Measurements from ENCODE around the gene CKS2.
"Not testable (repeated sequence)": the region's sequence is repeated elsewhere in the genome, so short reads cannot be mapped to it uniquely, and the experiment has no call there.

CKS2 gene

DNA sequence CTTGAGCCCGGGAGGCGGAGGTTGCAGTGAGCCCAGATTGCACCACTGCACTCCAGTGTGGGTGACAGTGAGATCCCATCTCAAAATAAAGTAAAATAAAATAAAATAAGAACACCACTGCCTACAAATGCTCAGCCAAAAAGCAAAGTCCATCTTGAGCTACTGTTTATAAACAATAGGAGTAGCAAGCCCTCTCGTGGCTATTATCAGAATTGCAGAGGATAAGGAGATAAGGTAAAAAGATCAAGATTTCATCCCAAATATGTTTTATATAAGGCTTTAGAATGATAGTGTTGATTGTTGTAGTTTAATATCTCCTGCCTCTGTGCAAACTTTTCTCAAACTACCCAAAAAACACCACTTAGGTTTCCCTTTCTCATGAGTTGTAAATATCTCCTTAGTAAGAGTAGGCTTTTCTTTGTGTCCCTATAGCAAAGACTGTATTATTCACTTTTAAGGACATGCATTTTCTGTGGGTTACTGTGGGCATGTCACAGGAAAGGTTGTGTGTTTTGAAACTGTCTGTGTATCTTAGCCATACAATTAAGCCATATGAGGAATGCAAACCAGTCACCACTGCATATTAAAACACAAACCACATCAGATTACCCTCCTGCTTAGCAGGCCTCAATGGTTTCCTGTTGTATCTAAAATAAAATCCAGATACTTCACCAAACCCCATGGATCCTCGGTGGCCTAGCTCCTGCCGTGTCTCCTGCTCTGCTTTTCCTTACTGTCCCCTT lies 31.8 kb upstream of the CKS2 start:
- TF ChIP-seq, protein P1, sequence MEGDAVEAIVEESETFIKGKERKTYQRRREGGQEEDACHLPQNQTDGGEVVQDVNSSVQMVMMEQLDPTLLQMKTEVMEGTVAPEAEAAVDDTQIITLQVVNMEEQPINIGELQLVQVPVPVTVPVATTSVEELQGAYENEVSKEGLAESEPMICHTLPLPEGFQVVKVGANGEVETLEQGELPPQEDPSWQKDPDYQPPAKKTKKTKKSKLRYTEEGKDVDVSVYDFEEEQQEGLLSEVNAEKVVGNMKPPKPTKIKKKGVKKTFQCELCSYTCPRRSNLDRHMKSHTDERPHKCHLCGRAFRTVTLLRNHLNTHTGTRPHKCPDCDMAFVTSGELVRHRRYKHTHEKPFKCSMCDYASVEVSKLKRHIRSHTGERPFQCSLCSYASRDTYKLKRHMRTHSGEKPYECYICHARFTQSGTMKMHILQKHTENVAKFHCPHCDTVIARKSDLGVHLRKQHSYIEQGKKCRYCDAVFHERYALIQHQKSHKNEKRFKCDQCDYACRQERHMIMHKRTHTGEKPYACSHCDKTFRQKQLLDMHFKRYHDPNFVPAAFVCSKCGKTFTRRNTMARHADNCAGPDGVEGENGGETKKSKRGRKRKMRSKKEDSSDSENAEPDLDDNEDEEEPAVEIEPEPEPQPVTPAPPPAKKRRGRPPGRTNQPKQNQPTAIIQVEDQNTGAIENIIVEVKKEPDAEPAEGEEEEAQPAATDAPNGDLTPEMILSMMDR (conservative IDR thresholded peaks at IDR 0.05; ENCODE audit: low read length), result peak; percentile 90
- H3K4me3 ChIP-seq (ENCODE audit: low read length), result no peak overlapping the region
- DNase-seq (ENCODE audit: low read depth), result peak; percentile 70

DNA sequence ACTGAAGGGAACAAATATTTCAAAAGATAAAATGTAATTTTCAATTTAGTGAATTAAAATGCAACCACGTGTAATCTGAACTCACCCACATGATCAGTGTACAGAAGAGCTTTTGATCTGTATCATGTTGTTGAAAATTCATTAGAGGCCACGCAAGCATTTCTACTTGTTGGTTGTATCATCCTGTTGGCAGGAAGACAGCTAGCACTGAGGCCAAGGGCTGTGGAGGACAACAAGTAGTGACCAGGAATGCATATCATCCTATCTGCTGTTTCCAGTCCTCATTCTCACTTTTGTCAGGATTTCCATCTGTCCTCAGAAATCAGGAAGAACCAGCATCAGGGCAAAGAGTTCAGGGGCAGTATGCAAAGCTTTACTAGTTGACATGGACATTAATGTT lies 29.9 kb upstream of the CKS2 start:
- H3K4me3 ChIP-seq (ENCODE audit: low read length), result no peak overlapping the region
- peak; percentile 29 for DNase-seq (ENCODE audit: low read depth)
- TF ChIP-seq, protein P1 (conservative IDR thresholded peaks at IDR 0.05; ENCODE audit: low read length), result no peak

DNA sequence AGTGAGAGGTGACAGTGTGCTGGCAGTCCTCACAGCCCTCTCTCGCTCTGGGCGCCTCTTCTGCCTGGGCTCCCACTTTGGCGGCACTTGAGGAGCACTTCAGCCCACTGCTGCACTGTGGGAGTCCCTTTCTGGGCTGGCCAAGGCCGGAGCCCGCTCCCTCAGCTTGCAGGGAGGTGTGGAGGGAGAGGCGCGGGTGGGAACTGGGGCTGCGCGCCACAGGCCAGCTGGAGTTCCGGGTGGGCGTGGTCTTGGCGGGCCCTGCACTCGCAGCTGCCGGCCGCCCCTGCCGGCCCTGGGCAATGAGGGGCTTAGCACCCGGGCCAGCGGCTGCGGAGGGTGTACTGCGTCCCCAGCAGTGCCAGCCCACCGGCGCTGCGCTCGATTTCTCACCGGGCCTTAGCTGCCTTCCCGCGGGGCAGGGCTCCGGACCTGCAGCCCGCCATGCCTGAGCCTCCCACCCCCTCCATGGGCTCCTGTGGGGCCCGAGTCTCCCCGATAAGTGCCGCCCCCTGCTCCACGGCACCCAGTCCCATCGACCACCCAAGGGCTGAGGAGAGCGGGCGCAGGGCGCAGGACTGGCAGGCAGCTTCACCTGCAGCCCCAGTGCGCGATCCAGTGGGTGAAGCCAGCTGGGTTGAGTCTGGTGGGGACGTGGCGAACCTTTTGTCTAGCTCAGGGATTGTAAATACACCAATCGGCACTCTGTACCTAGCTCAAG lies 28.6 kb upstream of the CKS2 start:
- H3K4me3 ChIP-seq (ENCODE audit: low read length); DNase-seq (ENCODE audit: low read depth): not testable (repeated sequence)

DNA sequence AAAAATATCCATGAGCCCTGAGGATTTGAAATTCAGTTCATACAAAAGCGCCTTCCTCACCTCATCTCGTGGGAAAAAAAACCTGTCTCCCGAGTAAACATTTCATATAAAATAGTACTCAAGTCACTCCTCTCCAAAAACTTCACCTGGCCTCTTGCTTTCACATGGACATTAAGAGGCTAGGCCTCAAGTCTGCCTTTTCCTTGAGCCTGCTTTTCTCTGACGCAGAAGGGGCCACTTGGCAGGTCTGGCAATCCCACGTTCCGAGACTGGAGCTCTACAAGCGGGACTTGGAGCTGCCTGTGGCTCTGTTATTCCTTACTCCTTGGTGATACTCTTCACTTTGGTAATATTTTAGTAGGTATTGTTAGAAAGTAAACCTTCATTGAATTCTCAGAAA lies 26.9 kb upstream of the CKS2 start:
- no peak overlapping the region for H3K4me3 ChIP-seq (ENCODE audit: low read length)

DNA sequence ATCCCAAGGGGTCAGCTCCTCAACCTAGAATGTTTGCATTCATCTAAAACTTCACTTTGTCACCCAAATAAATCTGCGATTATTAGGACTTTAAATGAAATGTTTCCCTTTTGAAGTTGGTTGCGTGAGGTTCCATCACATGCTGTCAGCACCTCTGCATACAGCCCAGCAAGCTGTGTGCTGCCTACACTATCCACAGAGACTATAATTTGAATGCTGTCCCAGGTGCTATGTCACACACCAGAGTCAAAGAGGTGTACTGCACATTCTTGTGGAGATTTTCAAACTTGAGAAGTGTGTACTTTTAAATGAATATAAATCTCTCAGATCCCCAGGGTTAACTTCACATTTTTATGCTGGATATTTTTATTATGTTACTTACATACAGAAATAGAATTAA lies 19.3 kb upstream of the CKS2 start:
- H3K4me3 ChIP-seq (ENCODE audit: low read length), result no peak overlapping the region
- DNase-seq (ENCODE audit: low read depth), result no peak
- TF ChIP-seq, protein P1 (conservative IDR thresholded peaks at IDR 0.05; ENCODE audit: low read length), result no peak

More for the DNA sequence above, 26.9 kb upstream of the CKS2 start:
- TF ChIP-seq, protein P1 (conservative IDR thresholded peaks at IDR 0.05; ENCODE audit: low read length), result no peak
- DNase-seq (ENCODE audit: low read depth), result no peak

DNA sequence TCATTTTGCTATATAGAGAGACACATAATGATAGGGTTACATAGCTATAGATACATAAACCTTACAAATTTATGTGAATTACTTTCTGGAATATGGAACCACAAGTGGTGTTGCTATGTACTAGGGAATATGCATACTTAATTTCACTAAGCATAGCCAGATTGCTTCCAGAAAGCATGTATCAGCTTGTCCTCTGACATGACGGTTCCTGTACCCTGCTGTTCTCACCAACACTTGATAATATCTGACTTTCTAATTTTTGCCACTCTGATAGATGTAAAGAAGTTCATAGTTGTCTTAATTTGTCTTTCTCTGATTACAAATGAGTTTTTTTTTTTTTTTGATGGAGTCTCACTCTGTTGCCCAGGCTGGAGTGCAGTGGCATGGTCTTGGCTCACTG lies 18.0 kb upstream of the CKS2 start:
- TF ChIP-seq, protein P1 (conservative IDR thresholded peaks at IDR 0.05; ENCODE audit: low read length), result no peak
- no peak overlapping the region for H3K4me3 ChIP-seq (ENCODE audit: low read length)
- no peak for DNase-seq (ENCODE audit: low read depth)

DNA sequence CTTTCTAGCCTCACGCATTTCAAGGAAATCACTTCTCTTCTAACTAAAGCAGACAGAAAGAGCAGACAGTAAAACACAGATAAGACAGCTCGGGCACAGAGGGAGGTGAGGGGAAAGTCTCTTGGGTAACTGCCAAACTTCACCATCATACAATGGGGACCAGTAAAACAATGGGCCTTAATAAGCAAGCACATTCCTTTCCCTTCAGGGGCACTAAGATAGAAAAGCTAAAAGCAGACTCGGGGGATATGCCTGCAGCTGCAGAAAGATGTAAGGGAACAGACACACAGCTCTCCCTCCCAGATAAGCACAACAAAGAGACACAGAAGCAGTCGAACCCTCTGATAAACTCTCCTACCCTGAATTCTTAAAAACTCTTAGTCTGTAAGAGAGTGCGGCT lies 15.6 kb upstream of the CKS2 start:
- H3K4me3 ChIP-seq (ENCODE audit: low read length), result no peak overlapping the region
- no peak for DNase-seq (ENCODE audit: low read depth)
- TF ChIP-seq, protein P1 (conservative IDR thresholded peaks at IDR 0.05; ENCODE audit: low read length), result no peak

DNA sequence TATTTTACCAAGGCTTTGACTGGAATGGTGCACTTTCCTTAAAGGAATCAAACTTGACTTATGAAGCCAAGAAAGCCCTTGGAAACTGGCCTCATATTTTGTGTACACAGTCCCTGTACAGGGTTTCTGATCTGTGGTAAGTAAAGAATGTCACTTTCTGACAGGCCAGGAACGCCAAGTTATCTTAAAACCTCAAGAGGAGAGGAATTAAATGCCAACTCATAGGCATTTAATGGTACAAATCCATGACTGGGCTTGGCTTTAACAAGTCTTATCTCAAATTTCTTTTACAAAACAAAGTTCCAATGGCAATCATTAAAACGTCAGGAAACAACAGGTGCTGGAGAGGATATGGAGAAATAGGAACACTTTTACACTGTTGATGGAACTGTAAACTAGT lies 9.0 kb upstream of the CKS2 start:
- DNase-seq (ENCODE audit: low read depth); H3K4me3 ChIP-seq (ENCODE audit: low read length): not testable (repeated sequence)

Data from AG10803 (cell line).